ENCODE measurements around the gene PLCB1.

- TF ChIP-seq EZH2 (IDR thresholded peaks at IDR 0.05; ENCODE audit: borderline replicate concordance, low read length) (no peak), CTCF (conservative IDR thresholded peaks at IDR 0.05 in 1 of 2, IDR thresholded peaks at IDR 0.05 in 1 of 2; ENCODE audit: extremely low read depth in 1 of 2, insufficient read depth in 1 of 2, low read depth in 1 of 2, low read length in 2 of 2) (no peak)
These were observed 300.5 kb downstream of the PLCB1 start for GRCh38 chr20:8432435-8433148.
